Measurements from ENCODE around the gene CCDC92. TPM values are rescaled to one million over a fixed set of nuclear protein-coding genes. Genes with fewer than 3 reads are reported as not detected.
A peak's percentile ranks its signal among the peaks of the same experiment; 100 is the strongest.

CCDC92 gene
- total and polyA plus RNA-seq, 2 of the 8 experiments (the other 6 are each of a cell fraction or from before 2014, with no cell fraction given): 0.43 to 0.51 TPM

- Histone ChIP-seq H2BK5ac (ENCODE audit: low read depth, low read length) (no peak overlapping the region), H3K27me3 (replicated peaks in 1 of 4; ENCODE audit: control insufficient read depth in 3 of 4, extremely low read depth in 1 of 4, insufficient read depth in 3 of 4, low read length in 3 of 4) (0 out of 7 replicates have a peak, but pooled peaks cover 0 to 2% (median 0%) of the 10 kb centered on the region in 4 experiments), H2AFZ (ENCODE audit: low read length) (no peak overlapping the region), H3K4ac (replicated peaks; ENCODE audit: insufficient read length, low read depth, low read length) (no peak overlapping the region), H3K23me2 (ENCODE audit: low read depth, low read length) (no peaks in the 10 kb centered on the region), H3K14ac (ENCODE audit: insufficient read length) (no peak overlapping the region), H3K79me1 (ENCODE audit: low read depth, low read length) (no peaks in the 10 kb centered on the region), H3K36me3 (ENCODE audit: control insufficient read depth in 2 of 4, insufficient read depth in 4 of 4, low read length in 3 of 4) (no peaks in the 10 kb centered on the region), H2BK20ac (ENCODE audit: low read length) (no peak overlapping the region), H4K20me1 (replicated peaks in 1 of 2; ENCODE audit: control insufficient read depth in 1 of 2, insufficient read depth in 2 of 2, low read length in 2 of 2) (no peaks in the 10 kb centered on the region), H3K9ac (replicated peaks in 1 of 4; ENCODE audit: extremely low read depth in 1 of 4, low read depth in 3 of 4, low read length in 3 of 4) (no peak overlapping the region), H3K27ac (ENCODE audit: low read depth, low read length) (no peak overlapping the region), H2BK12ac (ENCODE audit: low read depth, low read length) (peak overlapping the region; percentile 31; the same call in 1 of the 2 replicates), H3K56ac (replicated peaks; ENCODE audit: insufficient read length, low read depth, low read length) (no peak overlapping the region), H3K79me2 (ENCODE audit: control insufficient read depth in 1 of 2, insufficient read depth in 2 of 2, low read length in 2 of 2) (no peaks in the 10 kb centered on the region), H3K4me1 (replicated peaks in 1 of 4; ENCODE audit: control insufficient read depth in 3 of 4, insufficient read depth in 4 of 4, low read length in 3 of 4) (peaks cover 0 to 7% (median 4%) of the 10 kb centered on the region in 4 experiments; a peak in 3 of 7 replicates), H3K4me2 (ENCODE audit: insufficient read depth in 1 of 2, low read depth in 2 of 2, low read length in 2 of 2) (no peak overlapping the region), H3K9me3 (ENCODE audit: insufficient read depth in 2 of 2, low read depth in 1 of 2, low read length in 1 of 2) (peaks cover 0 to 3% of the 10 kb centered on the region in 2 experiments; a peak in 1 of 4 replicates), H2BK120ac (replicated peaks; ENCODE audit: low read depth, low read length) (no peak overlapping the region), H4K5ac (ENCODE audit: insufficient read length, low read depth, low read length) (no peak overlapping the region), H2AK5ac (ENCODE audit: low read depth, low read length) (no peak overlapping the region), H3K18ac (ENCODE audit: extremely low read depth, low read length) (no peak overlapping the region), H3K4me3 (ENCODE audit: extremely low read depth in 1 of 4, insufficient read depth in 2 of 4, low read depth in 3 of 4, low read length in 4 of 4) (no peak overlapping the region), H3K23ac (ENCODE audit: insufficient read length) (no peak overlapping the region), H2BK15ac (ENCODE audit: low read length) (no peak overlapping the region), H4K8ac (ENCODE audit: extremely low read depth, insufficient read depth, low read length) (no peak overlapping the region; the same call in 1 of the 2 replicates), H4K91ac (replicated peaks; ENCODE audit: insufficient read length, low read length) (no peak overlapping the region)
- DNase-seq (ENCODE audit: low read depth in 1 of 2, low spot score in 2 of 2) (no peak), FAIRE-seq (no peak)
- 90% methylated on average over 9 of the region's 9 CpGs; no CpG with 5 or more reads in 1 of the 2 experiments for WGBS, 2 experiments (ENCODE audit: extremely low coverage in 1 of 2, insufficient coverage in 1 of 2, insufficient read length in 1 of 2, insufficient replicate concordance in 2 of 2, low coverage in 1 of 2, low lambda C conversion rate in 2 of 2, missing lambda C conversion rate in 1 of 2)
- ChIA-PET POLR2A (ENCODE audit: partially characterized antibody) (no interaction called here), CTCF (ENCODE audit: partially characterized antibody) (interaction anchor here (1.2 to 2.5 kb wide), 3 partner anchors 40 to 57 kb away, joined by 4 to 8 read pairs (median 4); no protein-coding TSS in a partner anchor)
- TF ChIP-seq POU5F1 (IDR thresholded peaks at IDR 0.05; ENCODE audit: low read depth, low read length) (no peak), MAFK (IDR thresholded peaks at IDR 0.05; ENCODE audit: low read depth, low read length) (no peak), SAP30 (IDR thresholded peaks at IDR 0.05; ENCODE audit: insufficient read depth, insufficient replicate concordance, low read length) (no peak), NANOG (IDR thresholded peaks at IDR 0.05; ENCODE audit: insufficient read depth, low read depth, low read length, poor library complexity, severe bottlenecking) (no peak), ZNF274 (IDR thresholded peaks at IDR 0.05; ENCODE audit: borderline replicate concordance, extremely low read depth, low read length) (no peak), SP4 (IDR thresholded peaks at IDR 0.05; ENCODE audit: low read length) (no peak), SP1 (IDR thresholded peaks at IDR 0.05; ENCODE audit: low read depth, low read length) (no peak), PHF8 (conservative IDR thresholded peaks at IDR 0.05; ENCODE audit: low read depth, low read length) (no peak)
Observed at GRCh38 chr12:123899368-123899767, 73.3 kb downstream of the CCDC92 start.
